ENCODE measurements around the gene FYB1. TPM values are rescaled to one million over a fixed set of nuclear protein-coding genes. Genes with fewer than 3 reads are reported as not detected.

Gene FYB1
- total and polyA plus RNA-seq, 2 of the 8 experiments (the other 6 are each of a cell fraction or from before 2014, with no cell fraction given): not detected

DNA sequence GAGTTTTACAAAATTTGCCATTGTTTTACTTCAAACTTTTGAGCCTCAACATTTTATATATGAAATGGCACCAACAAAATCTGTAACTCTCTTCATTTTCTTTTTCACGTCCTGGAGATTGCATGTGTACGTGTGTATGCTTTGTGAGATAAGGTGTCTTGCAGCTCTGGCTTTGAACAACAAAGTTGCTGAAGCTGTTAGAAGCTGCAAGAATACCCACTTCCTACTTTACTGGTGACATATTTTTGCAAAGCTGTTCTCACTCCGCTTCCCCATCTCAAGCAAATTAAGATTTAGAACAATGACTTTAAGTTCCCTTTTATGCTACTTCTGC, 41.8 kb downstream of the FYB1 start:
- no peak overlapping the region for H3K9ac ChIP-seq (replicated peaks in 1 of 4; ENCODE audit: extremely low read depth in 1 of 4, low read depth in 3 of 4, low read length in 3 of 4)
- H3K56ac ChIP-seq (replicated peaks; ENCODE audit: insufficient read length, low read depth, low read length): no peak overlapping the region
- H4K91ac ChIP-seq (replicated peaks; ENCODE audit: insufficient read length, low read length): no peak overlapping the region
- no peak for DNase-seq (ENCODE audit: low read depth in 1 of 2, low spot score in 2 of 2)
- no peaks in the 10 kb centered on the region for H3K23me2 ChIP-seq (ENCODE audit: low read depth, low read length)
- no peak overlapping the region for H4K8ac ChIP-seq (ENCODE audit: extremely low read depth, insufficient read depth, low read length)
- H4K5ac ChIP-seq (ENCODE audit: insufficient read length, low read depth, low read length): no peak overlapping the region
- no peak overlapping the region for H3K14ac ChIP-seq (ENCODE audit: insufficient read length)
- no peak overlapping the region for H2AFZ ChIP-seq (ENCODE audit: low read length)
- ChIA-PET CTCF (ENCODE audit: partially characterized antibody) (interaction anchor here (1.0 to 1.3 kb wide), 2 partner anchors 13 to 30 kb away, joined by 3 to 5 read pairs; no protein-coding TSS in a partner anchor), POLR2A (ENCODE audit: partially characterized antibody) (no interaction called here)
- H3K4me1 ChIP-seq (replicated peaks in 1 of 4; ENCODE audit: control insufficient read depth in 3 of 4, insufficient read depth in 4 of 4, low read length in 3 of 4): no peaks in the 10 kb centered on the region; a peak in 1 of 7 replicates
- H4K20me1 ChIP-seq (replicated peaks in 1 of 2; ENCODE audit: control insufficient read depth in 1 of 2, insufficient read depth in 2 of 2, low read length in 2 of 2): no peaks in the 10 kb centered on the region
- H2BK20ac ChIP-seq (ENCODE audit: low read length): no peak overlapping the region
- H2BK120ac ChIP-seq (replicated peaks; ENCODE audit: low read depth, low read length): no peak overlapping the region
- H3K79me2 ChIP-seq (ENCODE audit: control insufficient read depth in 1 of 2, insufficient read depth in 2 of 2, low read length in 2 of 2): no peaks in the 10 kb centered on the region
- TF ChIP-seq TEAD4 (IDR thresholded peaks at IDR 0.05; ENCODE audit: low read depth, low read length): no peak
- no peaks in the 10 kb centered on the region for H3K9me3 ChIP-seq (ENCODE audit: insufficient read depth in 2 of 2, low read depth in 1 of 2, low read length in 1 of 2)
- H3K79me1 ChIP-seq (ENCODE audit: low read depth, low read length): no peaks in the 10 kb centered on the region
- no peak for FAIRE-seq
- no peak overlapping the region for H2BK5ac ChIP-seq (ENCODE audit: low read depth, low read length)
- no peak overlapping the region for H2BK12ac ChIP-seq (ENCODE audit: low read depth, low read length)
- no peak overlapping the region for H3K23ac ChIP-seq (ENCODE audit: insufficient read length)
- H2BK15ac ChIP-seq (ENCODE audit: low read length): no peak overlapping the region
- H3K4me3 ChIP-seq (ENCODE audit: extremely low read depth in 1 of 4, insufficient read depth in 2 of 4, low read depth in 3 of 4, low read length in 4 of 4): no peak overlapping the region
- H3K36me3 ChIP-seq (ENCODE audit: control insufficient read depth in 2 of 4, insufficient read depth in 4 of 4, low read length in 3 of 4): no peaks in the 10 kb centered on the region
- H3K18ac ChIP-seq (ENCODE audit: extremely low read depth, low read length): no peak overlapping the region
- H3K4me2 ChIP-seq (ENCODE audit: insufficient read depth in 1 of 2, low read depth in 2 of 2, low read length in 2 of 2): no peak overlapping the region
- no peak overlapping the region for H3K4ac ChIP-seq (replicated peaks; ENCODE audit: insufficient read length, low read depth, low read length)
- H3K27me3 ChIP-seq (replicated peaks in 1 of 4; ENCODE audit: control insufficient read depth in 3 of 4, extremely low read depth in 1 of 4, insufficient read depth in 3 of 4, low read length in 3 of 4): peaks cover 0 to 1% (median 0%) of the 10 kb centered on the region in 4 experiments; a peak in 1 of 7 replicates
- H3K27ac ChIP-seq (ENCODE audit: low read depth, low read length): no peak overlapping the region
- 96% methylated on average over 3 of the region's 3 CpGs; no CpG with 5 or more reads in 1 of the 2 experiments for WGBS, 2 experiments (ENCODE audit: extremely low coverage in 1 of 2, insufficient coverage in 1 of 2, insufficient read length in 1 of 2, insufficient replicate concordance in 2 of 2, low coverage in 1 of 2, low lambda C conversion rate in 2 of 2, missing lambda C conversion rate in 1 of 2)
- no peak overlapping the region for H2AK5ac ChIP-seq (ENCODE audit: low read depth, low read length)

Data from H1 (cell line).